ENCODE results near the gene PLA2G4E.

DNA sequence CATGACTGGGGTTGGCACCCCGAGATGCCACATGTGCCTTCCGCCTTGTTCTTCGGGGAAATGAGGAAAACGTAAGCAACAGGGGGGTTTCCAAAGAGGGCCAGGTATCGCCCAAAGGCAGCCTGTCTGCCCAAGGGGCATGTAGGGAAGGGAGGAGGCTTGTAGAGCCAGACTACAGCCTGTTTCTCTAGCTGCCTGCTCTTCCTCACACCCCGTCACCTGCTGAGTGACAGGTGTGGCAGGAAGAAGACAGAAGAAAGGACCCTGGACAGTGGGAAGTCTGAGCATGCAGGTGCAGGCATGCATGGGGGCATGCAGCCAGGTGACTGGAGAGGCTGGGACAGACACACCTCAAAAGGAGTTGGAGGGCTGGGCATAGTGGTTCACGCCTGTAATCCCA is 9.8 kb downstream of the PLA2G4E start:
- TF ChIP-seq CTCF (IDR thresholded peaks at IDR 0.05): no peak
- no peak for TF ChIP-seq EP300 (IDR thresholded peaks at IDR 0.05)
- TF ChIP-seq POLR2A (IDR thresholded peaks at IDR 0.05): no peak
